HG03064 (cell line): Measurements from ENCODE around the gene CD248.

Source experiments
- ATAC-seq: cut with Tn5 transposase; IDR thresholded peaks from one replicate; pipeline ENCODE4 v1.9.1; 2021; ENCODE audit warnings: low read depth; ENCODE audit not compliant: unreplicated experiment

CD248 gene

GRCh38 chr11:66340596-66341501 is 24.0 kb upstream of the CD248 start:
- no peak for ATAC-seq

GRCh38 chr11:66339686-66340483 is 23.0 kb upstream of the CD248 start:
- ATAC-seq: no peak

GRCh38 chr11:66339162-66339675 is 22.4 kb upstream of the CD248 start:
- no peak for ATAC-seq

- no peak for ATAC-seq
Observed at GRCh38 chr11:66338276-66339161, 21.7 kb upstream of the CD248 start.

DNA sequence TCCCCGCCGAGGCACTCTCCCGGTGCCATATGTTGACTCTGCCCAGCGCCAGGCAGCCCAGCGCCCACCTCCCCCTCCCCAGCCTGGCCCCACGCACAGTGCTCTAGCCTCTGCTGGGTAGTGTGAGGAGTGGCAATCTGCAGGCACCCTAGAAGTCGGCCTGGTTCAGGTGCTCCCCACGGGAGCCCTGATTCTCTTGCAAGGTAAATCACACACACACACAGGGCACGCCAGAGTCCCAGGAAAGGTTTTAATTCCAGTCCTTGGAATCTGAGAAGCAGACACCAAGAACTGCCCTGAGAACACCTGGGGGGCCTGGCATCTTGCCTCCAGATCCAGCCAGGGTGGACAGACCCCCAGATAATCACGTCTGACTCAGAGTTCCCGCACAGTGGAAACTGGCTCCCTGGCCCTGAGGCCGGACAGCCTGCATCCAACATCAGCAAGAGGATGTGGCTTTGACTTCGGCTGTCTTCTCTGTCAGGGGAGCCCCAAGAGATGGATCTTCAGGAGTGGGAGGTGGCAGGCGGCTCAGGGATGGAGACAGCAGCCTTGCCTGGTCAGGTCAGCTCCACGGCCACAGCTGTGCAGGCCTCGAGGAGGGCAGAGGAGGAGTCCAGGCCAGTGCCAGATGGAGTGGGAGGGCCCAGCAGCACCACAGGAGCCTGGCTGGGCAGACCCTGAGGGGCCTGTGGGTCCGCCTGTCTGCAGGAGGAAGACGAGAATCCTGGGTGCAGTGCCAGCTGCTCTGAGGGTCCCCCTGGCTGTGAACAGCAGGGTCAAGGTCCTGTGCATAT is 20.5 kb upstream of the CD248 start:
- no peak for ATAC-seq

- no peak for ATAC-seq
Observed at GRCh38 chr11:66336234-66337102, 19.6 kb upstream of the CD248 start, which contains the start of gene RIN1. Gene RIN1, minus strand, starts transcription at chr11:66336434. Its CDS starts 32 bp downstream, at chr11:66336402.

DNA sequence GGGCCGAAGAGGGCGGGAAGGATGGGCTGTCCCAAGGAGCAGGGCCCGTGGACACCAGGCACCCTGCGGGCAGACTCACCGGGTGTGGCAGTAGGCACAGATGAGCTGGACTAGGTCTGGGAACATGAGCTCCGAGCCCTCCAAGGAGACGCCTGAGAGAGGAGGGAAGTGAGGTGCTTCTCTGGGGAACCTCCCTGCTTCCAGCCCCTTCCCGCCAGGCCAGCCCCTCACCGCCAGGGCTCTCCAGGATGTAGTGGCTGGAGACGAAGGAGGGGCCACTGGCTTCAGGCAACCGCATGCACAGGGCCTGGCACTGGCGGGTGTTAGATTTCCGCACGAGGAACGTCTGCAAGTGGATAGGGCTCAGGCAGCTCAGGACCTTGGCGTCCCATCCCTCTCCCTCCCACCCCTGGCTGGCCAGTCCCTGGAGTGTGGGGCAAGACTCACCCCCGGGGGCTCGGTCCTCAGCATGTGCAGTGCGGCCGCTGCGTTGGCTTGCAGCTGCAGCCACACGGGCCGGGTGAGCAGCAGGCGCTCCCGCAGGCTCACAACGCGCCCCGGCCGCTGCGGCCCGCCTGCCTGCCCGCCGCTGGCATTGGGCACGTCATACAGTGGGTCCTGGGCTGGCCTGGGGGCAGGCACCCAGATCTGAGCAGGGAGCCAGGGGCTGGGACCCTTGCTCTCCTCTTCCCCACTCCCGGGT is 18.8 kb upstream of the CD248 start:
- no peak for ATAC-seq

- ATAC-seq: no peak
Observed at GRCh38 chr11:66334605-66335442, 18.0 kb upstream of the CD248 start.

DNA sequence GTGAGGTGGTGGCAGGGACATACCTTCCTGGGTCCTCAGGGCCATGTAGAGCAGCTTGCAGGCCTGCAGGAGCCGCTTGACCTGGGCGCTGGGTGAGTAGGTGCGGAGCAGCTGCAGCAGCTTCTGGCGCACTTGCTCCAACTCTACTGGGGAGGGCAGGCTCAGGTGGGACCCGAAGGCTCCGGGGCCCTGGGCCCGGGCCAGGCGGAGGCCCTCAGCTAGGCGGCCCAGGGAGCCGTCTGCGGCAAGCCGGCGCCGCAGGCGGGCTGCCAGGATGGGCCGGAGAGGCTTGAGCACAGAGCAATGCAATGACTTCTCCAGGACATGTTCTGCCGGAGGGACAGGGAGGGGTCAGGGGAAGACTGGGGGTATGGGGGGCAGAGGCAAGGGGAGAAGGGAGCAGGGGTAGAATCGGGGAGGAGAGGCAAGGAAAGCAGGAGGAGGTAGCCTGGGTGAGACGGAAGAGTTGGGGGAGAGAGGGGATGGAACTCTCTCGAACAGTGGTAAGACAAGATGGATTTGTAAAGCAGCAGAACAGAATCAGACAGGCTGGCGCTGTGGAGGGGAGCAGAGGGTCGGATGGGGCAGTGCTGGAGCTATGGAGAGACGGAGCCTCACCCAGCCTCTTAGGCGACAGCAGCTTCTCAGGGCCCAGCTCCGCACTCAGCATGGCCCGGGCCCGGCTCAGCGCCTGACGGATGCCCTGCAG is 17.2 kb upstream of the CD248 start:
- no peak for ATAC-seq

GRCh38 chr11:66333220-66333877 is 16.5 kb upstream of the CD248 start:
- no peak for ATAC-seq

DNA sequence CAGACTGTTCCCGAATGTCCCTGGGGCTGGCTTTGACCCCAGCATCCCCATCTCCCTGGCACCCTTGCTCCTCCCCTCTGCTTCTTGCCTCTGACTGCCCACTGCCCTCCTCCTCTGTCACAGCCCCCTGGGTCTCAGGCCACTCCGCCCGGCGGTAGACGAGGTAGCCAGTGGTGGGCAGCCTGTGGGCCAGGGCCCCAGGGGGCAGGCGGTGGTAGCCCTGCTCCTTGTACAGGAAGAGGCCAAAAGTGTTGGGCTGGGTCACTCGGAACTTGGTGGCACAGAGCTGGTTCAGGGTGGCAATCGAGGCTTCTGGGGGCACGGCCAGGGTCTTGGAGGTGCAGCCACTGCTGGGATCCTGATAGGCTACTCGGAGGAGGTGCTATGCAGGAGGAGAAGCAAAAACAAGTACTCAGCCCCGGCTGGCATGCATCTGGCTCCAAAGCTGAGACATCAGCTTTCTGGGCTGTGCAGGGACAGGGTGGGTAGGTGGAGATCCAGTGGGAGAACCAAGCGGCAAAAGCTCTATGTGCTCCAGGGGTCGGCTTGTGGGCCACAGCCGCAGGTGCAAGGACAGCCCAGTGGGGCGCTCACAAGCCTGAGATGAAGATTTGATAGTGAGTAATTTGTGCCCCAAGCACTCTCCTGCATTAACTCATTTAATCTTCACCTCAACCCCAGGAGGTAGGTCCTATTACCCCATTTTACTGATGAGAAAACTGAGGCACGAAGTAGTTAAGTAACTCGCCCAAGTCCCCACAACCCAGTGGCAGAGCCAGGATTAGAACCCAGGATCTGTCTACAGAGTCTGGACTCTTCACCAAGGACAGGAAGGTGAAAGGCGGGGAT is 15.8 kb upstream of the CD248 start:
- ATAC-seq: no peak

GRCh38 chr11:66331542-66332370 is 14.9 kb upstream of the CD248 start:
- no peak for ATAC-seq

- ATAC-seq: no peak
Observed at GRCh38 chr11:66330931-66331330, 14.1 kb upstream of the CD248 start.

- ATAC-seq: no peak
Observed at GRCh38 chr11:66329165-66329673, 12.4 kb upstream of the CD248 start.
